Non-pigmented ciliary epithelial cell (primary cell): Measurements from ENCODE around the gene CTRB1.

Source experiments
- DNase-seq: peaks from one replicate; pipeline ENCODE4 v3.0.0-alpha.2; 2010; ENCODE audit warnings: low read depth

CTRB1 gene

DNA sequence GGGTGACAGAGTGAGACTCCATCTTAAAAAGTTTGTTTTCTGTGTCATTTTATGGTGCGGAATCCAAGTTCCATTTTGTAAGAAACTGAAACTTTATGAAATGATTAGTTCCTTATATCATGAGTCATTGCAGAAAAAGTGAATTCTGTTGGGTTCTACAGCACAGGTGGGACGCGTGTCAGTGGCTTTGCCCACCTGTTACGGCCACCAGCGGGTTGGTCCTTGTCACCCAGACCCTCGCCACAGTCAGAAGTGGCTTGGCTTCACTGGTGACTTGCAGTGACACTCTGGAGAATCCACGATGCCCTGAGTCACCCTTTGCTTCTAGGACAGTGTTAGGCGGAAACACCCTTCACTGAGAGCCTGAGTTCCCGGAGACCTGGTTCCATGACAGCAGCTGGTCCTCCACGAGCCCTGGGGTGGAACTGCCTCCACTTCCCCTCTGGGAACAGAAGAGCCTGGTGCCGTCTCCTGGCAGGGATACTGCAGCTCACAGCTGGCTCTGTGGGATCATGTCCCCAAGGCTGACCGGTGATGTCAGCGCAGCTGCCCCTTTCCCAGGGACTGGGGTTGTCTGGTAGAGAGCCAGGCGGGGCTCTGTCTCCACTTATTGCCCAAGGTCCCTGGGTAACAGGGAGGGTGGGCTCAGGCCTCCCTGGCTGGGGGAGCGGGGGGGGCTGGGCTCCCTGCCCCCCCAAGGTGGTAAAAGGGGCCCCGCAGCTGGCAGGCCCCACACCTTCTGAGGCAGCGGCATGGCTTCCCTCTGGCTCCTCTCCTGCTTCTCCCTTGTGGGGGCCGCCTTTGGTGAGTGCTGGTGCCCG is at the start of gene CTRB1:
TSS of gene CTRB1 (plus strand) at position 733 of the 821 bp plus-strand sequence. CDS start at position 753, 20 bp downstream.
- no peak for DNase-seq

DNA sequence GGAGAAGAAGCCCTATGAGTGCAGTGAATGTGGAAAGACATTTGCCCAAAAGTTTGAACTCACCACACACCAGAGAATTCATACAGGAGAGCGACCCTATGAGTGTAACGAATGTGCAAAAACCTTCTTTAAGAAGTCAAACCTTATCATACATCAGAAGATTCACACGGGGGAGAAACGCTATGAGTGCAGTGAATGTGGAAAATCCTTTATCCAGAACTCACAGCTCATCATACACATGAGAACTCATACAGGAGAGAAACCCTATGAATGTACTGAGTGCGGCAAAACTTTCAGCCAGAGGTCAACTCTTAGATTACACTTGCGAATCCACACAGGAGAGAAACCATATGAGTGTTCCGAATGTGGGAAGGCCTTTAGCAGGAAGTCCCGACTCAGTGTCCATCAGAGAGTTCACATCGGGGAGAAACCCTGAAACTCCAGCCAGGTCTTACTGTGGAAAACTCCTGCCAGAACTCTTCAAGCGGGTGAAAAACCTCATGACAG is 48.8 kb upstream of the CTRB1 start:
- no peak for DNase-seq

DNA sequence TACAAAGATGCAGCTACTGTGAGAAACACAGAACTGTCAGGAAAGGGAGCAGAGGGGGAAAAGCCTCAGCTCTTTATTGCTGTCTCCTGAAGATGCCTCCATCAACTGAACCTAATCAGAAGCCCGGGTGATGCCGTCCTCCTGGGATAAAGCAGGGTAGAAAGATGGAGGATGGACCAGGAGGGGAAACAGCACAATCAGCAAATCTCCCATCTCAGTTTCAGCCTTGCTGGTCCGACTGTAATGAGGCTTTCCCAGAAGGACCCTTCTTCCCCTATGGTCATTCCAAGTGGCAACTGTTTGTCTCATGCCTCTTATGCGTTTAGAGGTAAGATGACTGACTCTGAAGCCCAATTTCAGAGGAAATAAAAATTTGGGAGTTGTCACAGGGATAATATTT is 46.2 kb upstream of the CTRB1 start:
- DNase-seq = no peak

DNA sequence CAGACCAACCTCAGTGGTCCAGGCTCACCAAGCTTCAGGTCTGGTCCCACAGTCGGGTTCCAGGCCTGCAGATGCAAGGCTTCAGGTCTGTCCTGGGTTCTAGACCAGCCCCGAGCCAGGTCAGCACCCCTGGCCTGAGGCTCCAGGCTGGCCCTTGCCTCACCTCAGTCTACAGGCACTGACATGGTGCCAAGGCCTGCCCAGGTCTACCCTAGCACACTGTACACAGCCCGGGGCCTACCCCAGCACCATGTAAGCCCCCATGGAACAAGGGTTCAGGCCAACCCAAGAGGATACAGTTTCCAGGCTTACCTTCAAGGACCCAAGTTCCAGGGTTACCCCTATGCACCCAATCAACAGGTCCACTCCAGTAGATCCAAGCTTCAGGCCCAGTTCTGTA is 43.7 kb upstream of the CTRB1 start:
- no peak for DNase-seq

DNA sequence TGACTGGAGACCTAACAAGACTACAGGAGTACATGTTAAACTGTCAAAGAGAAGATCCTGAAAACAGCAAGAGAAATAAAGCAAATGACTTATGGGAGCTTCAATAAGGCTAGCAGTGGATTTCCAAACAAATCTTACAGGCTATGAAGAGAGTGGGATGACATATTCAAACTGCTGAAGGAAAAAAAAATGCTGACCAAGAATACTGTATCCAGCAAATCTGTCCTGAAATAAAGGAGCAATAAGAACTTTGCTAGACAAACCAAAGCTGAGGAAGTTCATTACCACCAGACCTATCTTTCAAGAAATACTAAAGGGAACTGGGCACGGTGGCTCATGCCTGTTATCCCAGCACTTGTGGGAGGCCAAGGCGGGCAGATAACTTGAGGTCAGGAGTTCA is 41.9 kb upstream of the CTRB1 start:
- no peak for DNase-seq

DNA sequence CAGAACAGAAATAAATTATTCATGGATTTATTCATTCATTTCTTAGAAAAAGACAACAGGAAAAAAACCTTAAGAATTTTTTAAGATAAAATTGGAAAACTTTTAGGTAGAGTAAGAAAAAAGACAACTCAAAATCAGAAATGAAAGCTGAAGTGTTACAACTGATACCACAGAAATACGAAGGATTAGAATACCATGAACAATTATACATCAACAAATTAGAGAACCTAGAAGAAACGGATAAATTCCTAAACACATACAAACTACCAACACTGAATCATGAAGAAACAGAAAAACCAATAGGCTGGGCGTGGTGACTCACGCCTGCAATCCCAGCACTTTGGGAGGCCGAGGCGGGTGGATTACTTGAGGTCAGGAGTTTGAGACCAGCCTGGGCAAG is 39.6 kb upstream of the CTRB1 start:
- no peak for DNase-seq

DNA sequence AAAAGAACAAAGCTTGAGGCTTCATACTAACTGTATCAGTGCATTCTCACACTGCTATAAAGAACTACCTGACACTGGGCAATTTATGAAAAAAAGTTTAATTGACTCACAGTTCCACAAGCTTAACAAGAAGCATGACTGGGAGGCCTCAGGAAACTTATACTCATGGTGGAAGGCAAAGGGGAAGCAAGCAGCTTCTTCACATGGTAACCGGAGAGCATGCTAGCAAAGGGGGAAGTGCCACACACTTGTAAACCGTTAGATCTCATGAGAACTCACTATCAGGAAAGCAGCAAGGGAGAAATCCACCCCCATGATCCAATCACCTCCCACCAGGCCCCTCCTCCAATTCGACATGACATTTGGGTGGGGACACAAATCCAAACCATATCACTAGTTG is 37.2 kb upstream of the CTRB1 start:
- DNase-seq = no peak

DNA sequence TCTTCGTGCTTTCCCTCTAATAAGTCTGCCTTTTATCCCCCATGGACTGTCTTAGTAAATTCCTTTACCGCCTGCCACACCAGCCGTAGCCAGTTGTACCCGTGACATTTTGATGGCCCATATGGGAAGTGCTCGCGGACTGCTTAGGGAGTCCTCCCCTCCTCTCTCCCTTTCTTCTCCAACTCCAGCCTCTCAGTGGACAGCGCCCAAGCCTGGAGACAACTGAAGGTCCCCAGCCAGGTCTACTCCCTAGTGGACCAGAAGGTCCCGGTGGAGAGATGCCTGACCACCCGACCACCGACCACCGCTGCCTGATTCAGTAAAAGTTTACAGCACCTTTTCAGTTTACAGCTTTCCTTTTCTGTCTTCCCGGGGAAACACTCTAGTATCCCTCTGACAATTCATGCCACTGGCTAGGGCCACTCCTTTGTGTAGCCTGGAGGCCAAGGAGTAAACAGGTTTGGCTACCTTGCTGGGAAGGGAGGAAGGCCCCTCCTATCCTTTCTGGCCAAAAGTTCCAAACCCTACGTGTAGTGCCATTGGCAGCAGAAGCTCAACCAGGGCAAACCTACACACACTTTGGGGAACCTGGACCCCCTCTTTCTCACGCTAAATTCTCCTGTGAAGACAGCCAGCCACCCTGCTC is 29.8 kb upstream of the CTRB1 start:
- no peak for DNase-seq

DNA sequence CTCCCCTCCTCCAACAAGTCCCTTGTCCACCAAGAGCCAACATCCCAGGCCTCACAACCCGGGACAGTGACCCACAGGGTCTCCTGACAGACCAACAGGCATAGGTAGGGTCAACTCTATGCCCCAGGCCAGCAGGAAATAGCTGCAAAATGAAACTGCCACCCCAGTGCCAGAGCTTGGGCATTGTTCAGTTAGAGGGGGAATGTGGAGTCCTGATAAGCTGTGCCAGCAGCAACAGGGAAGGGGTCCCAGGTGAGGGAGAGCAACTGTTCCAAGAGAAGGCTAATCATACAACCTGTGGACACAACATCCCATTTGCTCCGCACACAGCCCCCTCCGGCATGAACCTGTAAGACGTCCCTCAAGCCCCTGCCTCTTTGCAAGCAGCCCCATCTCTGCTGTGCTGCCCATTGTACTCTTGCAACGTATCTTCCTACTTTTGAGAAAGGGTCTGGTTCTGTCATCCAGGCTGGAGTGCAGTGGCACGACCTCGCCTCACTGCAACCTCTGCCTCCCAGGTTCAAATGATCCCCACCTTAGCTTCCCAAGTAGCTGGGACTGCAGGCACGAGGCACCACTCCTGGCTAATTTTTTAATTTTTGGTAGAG is 29.0 kb upstream of the CTRB1 start:
- DNase-seq = no peak

DNA sequence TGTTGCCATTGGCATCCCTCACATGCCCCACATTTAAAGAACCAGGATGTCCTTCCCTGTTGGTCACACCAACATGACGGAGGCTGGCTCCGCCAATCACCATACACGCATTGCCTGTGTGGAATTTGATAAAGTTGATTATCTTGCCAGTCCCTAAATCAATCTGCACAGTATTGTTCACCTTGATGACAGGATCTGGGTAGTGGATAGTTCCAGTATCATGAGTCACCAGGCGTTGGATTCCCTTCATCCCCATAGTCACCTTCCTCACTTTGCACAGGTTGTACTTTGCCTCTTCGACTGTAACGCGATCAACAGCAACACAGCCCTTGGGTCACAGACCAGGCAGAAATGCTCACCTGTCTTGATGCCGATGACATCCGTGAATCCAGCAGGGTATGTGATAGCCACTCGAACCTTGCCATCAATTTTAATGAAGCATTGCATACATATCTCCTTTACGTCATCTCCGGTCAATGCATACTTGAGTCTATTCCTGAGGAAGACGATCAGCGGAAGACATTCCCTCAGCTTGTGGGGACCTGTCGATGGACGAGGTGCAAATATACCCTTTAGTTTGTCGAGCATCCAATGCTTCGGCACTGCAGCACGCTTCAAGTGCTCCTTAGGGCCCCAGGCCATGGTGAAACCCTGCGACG is 26.1 kb upstream of the CTRB1 start:
- no peak for DNase-seq

DNA sequence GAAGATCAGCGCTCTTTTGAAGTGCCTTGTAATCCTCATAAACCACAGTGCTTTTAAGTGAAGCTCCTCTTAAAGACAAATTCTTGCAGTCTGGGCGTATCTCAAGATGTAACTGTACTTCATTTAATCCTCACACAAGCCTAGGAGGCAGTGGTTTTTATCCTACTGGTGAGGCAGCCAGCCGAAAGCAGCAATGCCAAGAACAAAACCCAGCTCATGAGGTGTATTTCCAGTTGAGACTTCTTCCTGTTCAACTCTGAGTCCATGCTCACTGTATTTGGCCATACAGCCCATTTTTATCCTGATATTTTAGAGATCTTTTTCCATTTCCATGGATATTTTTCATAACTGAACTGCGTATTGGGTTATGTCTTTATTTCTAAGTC is 25.5 kb upstream of the CTRB1 start:
- DNase-seq = no peak

DNA sequence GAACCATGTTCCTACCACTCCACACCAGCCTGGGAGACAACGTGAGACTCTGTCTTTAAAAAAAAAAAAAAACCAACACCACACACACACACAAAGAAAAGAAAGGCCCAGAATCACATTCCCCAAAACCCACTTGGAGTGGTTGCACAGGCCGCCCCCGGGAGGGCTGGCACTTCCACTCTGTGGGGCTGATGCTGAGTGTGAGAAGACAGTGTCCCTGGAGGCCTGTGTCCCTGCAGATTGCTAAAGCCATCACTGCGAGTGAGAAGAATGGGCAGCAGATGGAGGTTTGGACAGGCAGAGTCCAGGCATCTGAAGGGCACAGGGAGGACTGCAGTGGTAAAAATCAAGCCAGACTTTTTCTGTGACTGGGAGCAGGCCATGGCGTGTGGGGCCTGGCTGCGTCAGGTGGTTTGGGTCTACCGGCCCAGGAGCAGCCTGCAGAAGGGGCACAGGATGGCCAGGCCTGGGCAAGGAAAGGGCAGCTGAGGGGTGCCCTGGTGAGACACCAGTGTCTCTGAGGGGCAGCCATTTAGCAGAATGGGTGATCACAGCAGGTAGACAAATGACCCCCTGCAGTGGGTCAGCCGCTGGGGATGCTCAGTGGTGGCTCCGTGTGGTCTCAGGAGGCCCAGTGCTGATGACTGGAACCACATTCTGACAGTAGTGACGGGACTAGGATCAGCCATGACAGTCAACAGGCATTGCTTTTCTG is 24.9 kb upstream of the CTRB1 start:
- no peak for DNase-seq

DNA sequence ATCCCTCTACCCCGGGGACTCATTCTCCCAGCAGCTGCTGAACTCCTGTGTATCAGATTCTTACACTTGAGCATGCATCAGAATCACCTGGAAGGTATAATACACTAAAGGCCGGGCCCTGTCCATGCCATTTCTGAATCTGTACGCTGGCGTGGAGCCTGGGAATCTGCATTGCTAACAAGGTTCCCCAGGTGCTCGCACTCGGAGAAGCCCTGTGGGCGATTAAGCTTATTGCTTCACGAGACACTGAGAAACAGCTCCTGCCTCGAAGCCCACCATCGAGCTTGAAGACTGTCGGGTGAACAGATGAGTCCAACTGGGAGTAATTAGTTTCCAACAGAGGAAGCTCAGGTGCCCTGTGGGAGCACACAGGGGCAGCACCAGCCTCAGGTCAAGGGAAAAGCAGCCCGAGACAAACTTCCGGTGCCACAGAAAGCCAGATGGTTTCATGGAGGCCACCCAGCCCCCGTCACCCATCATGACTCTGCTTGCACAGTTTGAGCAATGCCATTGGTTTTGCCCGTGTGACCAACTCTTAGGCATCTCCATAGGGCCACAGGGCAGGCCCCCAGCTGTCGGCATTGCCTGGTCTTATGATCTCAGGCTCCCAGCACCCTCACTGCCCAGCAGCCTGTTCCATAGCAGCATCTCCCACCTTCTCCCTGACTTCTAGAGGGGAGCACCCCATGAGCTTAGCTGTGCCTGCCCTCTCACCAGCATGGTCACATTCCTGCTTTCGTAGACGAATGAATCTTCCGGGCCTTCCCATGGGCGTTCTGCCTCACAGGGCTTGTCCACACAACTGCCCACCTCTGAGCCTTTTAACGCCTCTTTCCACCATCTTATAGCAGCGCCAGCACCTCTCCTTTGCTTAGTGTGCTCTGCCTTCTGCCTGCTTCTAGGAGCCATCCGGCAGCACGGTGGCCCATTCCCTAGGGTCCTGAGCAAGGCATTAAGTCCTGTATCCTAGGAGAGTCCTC is 22.7 kb upstream of the CTRB1 start:
- DNase-seq = no peak

DNA sequence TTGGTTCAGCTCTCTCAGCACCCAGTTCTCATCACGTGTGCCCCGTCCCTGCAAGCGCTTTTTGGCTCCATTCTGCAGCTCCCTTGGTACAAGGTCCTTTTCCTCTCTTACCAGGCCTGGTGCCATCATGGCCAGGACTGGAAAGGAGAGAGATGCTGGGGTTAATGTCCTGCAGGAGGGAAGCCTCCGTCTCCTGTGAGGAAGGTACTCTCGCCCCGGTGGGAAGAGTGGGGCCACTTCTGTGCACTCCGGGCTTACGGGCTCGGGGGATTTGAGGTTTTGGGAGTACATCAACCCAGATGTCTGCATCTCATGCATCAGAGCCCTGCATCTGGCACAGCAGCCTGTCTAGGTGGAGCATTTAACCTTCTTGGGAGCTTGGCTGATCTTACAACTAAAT is 22.0 kb upstream of the CTRB1 start:
- no peak for DNase-seq

DNA sequence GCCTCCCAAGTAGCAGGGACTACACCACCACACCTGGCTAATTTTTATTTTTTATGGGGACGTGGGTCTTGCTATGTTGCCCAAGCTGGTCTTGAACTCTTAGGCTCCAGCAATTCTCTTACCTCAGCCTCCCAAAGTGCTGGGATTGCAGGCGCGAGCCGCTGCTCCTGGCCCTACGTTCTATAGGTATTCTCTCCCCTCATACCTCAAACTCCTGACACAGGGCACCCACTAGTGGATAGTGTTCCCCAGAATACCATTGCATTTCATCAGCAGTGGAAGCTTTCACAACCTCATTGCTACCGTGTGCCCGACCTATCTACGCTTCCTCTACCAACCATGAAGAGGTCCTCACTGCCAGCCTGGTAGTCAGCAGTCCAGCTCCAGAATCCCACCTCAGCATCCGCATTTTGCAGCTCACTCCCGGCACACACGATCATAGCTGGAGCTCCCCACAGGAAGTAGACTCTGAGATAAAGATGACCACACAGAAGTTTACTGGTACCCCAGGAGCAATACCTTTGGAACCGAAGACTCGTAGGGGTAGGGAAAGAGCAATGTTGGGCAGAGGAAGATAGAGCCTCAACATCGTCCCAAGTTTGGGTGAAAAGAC is 21.2 kb upstream of the CTRB1 start:
- DNase-seq = no peak

DNA sequence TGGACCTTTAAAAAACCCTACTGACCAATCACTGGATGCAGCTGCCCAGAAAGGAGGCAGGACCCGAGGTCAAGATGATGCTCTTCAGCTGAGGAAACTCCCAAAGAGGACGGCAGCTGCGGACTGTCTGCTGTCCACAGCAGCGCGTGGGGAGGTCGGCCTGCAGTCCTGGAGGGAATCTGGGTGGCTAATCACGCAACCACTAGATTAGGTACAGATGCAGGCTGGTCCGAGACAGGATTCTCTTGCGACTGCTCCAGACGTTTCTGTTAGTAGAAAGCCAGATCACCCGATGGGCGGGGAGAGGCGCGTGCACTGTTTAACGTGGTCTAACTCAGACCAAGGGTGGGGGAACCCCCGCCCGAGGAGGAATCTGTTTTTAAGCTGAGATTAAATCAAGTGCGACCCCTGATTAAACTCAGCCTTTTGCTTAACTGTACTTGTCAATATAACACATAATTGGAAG is 20.6 kb upstream of the CTRB1 start:
- no peak for DNase-seq

DNA sequence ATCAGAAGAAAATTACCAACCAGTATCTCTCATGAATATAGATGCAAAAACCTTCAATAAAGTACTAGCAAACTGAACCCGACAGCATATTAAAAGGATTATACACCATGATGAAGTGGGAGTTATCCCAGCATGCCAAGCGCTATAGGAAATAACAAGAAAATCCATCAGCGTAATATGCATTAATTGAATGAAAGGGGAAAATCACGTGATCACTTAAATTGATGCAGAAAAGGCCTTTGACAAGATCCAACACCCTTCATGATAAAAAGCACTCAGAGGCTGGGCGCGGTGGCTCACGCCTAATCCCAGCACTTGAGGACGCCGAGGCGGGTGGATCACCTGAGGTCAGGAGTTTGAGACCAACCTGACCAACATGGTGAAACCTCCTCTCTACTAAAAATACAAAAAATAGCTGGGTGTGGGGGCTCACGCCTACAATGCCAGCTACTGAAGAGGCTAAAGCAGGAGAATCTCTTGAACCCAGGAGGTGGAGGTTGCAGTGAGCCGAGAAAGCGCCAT is 16.7 kb upstream of the CTRB1 start:
- DNase-seq = no peak

DNA sequence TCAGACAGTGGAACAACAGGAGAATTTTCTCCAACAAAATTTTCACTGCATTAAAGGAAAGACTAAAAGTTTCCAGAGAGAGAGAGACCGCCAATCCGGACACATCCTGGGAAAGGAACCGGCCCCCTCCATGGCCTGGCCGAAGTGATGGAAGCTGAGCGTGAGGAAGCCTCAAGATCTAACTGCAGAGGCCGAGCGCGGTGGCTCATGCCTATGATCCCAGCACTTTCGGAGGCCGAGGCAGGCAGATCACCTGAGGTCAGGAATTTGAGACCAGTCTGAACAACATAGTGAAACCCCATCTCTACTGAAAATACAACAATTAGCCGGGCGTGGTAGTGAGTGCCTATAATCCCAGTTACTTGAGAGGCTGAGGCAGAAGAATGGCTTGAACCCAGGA is 15.7 kb upstream of the CTRB1 start:
- no peak for DNase-seq

DNA sequence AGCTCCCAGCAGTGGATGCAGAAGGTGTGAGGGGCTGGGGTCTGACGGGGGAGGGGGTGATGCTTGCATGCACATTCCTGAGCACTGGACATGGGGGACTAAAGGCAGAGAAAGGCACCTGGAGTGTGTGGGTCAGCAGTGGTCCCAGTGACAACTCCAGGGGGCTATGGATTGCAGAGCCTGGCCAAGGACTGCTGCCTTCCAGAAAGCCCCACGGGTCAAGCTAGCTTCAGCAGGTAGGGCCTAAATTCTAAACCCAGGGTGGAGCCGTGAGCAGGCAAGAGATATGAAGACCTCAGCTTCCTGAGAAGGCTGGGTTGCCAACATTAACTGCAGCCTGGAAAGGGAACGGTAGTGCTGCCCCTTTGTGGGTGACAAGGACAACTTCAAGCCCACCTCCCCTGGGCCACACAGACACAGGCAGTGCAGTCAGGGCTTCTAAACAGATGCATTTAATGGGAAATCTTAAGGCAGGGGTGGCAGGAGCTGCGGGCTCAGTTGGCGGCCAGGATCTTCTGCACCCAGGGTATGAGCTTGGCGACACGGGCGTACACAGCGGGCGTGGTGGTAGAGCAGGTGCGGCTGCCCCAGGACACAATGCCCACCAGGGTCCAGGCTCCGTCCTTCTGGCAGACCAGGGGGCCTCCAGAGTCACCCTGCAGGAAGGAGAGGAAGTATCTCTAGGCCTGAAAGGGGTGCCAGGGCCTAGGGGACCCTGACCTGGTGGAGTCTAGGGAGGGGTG is 14.9 kb upstream of the CTRB1 start:
- DNase-seq = no peak
